ENCODE results near the gene ARRB2.
"Not testable (repeated sequence)": the region's sequence is repeated elsewhere in the genome, so short reads cannot be mapped to it uniquely, and the experiment has no call there.

Gene ARRB2
- 165 to 218 reads per million in 2 donors for total RNA-seq

DNA sequence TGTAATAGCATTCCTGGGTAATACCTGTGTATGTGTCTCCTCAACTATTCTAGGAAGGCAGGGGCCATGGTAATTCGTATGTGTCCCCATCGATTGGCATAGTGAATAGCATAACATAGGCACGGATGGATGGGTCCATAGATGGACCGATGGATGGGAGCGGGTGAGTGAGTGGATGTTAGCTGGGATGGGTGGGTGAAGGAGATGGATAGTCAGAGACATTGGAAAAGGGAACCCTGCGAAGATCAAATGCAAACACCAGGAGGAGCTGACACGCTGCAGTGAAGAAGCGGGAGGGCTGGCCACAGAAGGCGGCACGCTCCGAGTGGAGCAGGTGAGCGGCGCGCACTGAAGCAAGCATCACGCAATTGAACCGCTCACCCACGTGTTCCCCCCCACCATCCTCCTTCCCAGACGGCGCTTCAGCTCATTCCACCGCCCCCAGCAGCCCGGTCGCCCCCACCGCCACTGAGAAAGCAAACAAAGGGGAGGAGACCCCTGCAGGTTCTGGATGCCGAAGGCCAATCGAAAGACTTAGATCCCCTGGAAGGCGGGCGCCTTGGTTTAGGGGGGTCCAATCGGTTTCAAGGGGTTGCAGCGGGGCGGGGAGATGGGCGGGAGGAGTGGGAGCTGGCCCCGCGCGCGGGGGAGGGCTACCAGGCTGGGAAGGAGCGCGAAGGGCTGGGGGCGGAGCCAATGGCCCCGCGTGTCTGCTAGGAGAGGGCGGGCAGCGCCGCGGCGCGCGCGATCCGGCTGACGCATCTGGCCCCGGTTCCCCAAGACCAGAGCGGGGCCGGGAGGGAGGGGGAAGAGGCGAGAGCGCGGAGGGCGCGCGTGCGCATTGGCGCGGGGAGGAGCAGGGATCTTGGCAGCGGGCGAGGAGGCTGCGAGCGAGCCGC is at the start of gene ARRB2:
ARRB2 (plus strand) TSS at position 839 of the 899 bp plus-strand sequence. CDS start 90 bp downstream, outside the sequence.
- DNase-seq = peak; percentile 100

DNA sequence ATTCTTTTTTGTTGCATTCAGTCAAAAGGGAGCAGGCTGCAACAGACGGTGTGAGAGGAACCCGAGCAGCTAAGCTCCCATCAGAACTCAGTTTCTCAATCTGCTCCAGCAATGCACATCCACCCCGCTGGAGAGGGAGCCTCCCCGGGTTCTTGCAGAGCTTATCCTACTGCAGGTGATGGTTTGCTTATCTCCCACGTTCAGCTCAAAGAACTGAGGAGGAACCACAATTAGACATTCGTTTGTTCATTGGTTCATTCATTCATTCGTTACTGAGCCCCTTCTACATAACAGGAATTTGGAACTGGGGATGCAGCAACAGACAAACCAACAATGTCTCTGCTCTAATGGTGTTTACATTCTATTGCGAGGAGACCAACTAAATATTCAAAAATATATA is 46.7 kb upstream of the ARRB2 start:
- no peak for DNase-seq

DNA sequence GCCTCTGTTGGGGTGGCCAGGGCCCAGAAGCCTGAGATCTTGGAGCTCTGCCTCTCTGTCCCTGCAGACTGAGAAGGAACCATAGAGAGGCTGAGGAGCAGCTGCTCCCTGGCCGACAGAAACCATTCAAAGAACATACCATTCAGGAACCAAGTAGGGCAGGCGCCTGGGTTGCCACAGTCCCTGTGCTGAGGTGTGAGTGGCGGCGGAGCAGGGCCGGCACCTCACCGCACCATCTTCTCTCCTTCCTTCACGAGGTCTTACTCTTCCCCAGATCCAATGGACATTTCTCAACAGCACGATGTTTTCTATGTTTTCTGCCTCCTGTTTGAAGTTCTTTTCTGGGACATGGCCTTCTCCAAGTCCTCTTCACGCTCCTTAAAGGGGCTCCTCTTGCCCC is 46.2 kb upstream of the ARRB2 start:
- DNase-seq = no peak

DNA sequence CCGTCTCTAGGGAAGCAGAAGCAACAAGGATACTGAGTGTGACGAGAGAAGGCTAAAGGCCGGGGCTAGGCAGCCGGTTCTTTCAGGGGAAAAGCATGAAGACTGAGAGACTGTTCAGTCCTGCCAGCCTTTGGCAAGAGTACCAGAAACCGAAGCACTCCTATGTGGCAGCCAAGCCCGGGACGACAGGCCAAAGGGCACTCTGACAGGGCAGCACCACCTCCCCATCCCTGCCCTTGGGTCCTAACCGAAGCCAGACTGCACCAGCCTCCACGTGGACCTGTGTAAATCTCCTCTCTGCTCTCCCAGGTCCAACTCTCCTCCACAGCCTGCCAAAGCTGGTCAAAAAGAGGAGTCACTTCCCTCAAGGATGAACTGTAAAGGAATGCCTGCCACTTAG is 45.4 kb upstream of the ARRB2 start:
- no peak for DNase-seq

DNA sequence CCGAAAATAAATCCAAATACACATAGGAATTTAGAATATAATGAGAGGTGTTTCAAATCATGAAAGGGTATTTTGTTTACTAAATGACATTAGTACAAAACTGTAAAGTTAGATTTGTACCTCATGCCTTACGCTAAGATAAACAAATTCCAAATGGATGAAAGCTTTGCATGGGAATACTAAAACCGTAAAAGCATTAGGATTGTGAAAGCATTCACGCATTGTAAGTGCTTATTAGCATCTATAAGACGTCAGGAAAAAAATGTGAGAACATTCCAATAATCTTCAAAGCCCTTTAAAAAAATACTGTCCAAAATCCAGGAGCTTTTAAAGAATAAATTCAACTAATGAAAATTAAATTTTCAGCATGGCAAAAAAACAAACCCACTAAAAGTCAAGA is 44.1 kb upstream of the ARRB2 start:
- no peak for DNase-seq

DNA sequence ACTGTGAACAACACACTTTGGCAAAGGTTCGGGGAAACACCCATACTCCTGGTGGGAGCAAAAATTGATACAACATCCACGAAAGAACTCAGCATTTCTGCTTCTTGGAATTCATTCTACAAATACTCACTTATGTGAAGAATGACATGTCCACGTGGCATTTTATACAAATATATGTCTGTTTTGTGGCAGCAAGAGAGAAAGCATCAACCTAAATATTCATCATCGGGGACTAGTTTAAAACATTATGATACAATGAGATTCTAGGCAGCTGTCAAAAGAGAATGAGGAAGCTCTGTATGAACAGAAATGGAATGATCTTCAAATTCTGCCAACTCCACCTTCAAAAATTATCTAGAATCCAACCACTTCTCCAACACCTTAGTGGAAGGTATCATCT is 43.3 kb upstream of the ARRB2 start:
- DNase-seq = no peak

DNA sequence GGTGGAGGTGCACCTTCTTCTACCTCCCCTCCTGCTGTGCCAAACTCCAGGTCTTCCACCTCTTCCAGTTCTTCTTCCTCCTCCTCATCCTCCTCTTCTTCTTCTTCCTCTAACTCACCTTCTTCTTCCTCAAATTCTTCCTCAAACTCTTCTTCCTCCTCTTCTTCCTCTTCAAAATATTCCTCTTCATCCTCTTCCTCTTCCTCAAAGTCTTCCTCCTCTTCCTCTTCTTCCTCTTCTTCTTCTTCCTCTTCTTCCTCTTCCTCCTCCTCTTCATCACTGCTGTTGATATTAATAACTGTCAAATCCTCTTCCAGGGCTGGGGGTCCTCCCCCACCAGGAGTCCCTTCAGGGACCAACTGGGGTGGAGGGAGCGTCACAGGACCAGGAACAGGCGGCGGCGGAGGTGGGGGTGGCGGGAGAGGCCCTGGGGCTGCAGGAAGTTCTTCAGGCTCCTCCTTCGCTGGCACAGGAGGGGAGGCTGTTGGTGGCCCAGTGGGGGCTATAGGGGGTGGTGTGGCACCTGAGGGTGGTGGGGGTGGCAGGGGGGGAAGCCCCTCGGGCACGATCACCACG is 38.3 kb upstream of the ARRB2 start:
- DNase-seq = no peak

DNA sequence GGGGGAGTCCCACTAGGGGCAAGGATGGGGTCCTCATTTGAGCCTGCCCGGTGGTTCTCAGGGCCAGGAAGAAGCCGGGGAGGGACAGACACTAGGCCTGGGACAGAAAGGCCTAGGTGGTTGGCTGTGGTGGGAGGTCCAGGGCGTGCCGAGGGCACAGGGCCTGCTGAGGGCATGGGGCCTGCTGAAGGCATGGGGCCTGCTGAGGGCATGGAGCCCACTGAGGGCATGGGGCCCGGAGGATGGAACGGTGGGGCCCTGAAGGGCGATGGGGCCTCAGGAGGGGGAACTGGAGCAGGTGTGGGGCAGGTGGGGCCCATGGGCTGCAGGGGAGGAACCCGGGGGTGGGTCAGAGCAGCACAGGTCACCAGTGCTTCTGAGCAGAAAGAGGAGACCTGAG is 37.7 kb upstream of the ARRB2 start:
- no peak for DNase-seq

DNA sequence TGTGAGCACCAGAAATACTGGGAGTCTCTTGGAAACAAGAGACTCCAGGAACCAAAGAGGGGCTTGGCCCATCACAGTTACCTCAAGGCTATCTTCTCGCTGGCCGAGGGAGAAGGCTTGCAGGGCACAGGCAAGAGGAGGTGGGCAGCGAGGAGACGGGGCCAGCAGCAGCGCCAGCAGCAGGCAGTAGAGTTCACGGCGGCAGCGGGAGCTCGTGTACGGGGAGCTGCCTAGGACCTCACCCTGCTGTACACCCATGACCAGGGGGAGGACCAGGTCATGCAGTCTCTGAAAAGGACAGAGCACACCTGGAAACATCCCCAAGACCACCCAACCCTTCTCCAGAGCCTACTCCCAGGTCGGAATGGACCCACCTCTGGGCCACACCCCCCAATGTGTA is 37.3 kb upstream of the ARRB2 start:
- no peak for DNase-seq

DNA sequence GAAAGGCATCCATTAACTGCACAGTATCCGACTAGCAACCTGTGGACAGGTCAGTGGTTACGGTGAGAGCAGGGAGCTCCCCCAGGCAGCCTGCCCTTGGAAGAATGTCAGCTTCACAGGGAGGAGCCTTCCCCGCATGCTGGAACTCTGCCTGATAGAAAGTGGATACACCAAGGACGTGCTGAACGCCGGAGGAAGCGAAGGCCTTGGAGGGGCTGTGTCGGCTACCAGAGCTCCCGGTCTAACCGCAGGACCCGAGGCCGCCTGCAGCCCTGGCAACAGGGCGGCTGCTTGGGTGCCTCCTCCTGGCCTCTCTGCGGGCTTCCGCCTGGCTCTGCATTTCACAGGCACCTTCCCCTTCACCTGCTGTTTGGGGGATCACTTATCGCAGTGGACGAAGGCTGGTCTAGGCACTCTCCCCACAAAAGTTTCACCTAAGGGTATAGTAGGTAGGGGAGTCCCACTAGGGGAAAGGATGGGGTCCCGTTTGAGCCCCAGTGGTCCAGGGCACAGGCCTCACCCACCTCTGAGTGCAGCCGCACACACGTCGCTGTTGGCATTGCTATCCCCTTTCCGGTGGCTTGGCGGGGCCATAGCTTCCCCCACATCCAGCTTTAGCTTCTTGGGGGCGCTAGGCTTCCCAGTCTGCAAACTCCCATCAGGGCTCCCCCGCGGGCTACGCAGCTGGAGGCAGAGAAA is 36.3 kb upstream of the ARRB2 start:
- no peak for DNase-seq

DNA sequence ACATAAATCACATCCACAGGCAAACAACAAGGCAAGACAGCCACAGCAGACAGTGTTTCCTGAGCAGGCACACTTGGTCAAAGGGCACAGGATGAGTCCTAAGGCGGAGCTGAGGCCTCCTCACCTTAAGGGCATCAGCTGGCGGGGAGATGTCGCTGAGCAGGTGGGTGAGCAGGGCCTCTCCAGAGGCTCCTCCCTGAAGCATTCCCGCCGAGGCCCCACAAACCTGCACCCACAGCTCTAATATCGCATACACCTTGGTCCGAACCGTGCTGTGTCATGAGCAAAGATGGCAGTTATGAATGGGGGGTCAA is 35.8 kb upstream of the ARRB2 start:
- no peak for DNase-seq

DNA sequence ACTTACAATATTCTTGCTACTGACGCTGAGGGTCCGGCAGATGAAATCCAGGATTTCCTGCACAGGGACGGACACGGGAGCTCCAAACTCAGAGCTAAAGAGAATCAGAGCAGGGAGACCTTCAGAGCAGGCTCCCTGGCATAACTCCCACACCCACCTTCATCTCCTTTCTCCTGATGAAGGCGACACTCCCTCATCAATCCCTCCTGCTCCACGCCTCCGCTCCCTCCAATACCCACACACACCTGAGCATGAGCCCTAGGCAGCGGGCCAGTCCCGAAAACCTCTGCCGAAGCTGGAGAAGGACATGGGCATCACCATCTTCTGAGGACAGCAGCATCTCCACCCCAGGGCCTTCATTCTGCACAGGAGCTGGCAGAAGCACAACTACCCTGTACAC is 34.6 kb upstream of the ARRB2 start:
- no peak for DNase-seq

DNA sequence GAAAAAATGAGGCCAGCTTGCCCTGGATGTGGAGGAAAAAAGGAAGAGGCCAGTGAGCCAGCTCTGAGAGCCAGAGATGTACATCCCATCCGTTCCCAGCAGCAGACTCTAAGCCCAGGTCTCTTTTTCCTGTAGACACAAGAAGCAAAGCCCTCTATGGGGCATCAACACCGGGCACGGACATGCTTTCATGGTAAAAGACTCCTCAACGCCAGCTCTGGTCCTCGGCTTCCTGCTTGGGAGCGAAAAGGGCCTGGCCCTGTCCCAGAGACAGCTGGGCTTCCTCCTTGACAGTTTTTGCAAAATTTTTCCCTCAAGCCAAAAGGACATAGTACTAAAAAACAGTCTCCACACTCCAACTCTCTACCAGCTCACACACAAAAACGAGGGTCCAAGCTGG is 33.6 kb upstream of the ARRB2 start:
- DNase-seq = no peak

DNA sequence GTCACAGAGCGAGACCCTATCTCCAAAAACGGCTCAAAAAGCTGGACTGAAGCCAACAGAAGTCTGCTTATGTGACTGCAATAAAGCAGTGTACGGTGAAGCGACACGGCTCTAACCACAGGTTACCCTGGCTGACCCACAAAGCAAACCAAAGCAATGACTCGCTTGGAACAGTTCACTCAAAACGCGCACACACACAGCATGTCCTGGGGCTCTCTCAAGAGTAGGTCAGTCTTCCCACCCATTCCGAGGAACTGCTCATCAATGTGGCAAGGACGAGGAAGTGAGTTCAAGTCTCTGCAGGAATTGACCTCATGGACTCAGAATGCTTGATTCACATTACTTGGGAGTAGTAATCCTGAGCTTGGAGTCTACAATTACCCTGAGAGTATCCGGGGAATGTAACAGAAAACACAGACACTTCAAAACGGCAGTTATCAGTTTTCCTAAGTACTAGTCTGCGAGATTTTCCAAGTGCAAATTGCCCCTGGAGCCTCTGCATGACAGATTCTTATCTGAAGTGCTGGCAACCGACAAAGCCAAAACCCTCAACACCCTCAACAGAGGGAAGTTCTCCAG is 31.9 kb upstream of the ARRB2 start:
- no peak for DNase-seq

DNA sequence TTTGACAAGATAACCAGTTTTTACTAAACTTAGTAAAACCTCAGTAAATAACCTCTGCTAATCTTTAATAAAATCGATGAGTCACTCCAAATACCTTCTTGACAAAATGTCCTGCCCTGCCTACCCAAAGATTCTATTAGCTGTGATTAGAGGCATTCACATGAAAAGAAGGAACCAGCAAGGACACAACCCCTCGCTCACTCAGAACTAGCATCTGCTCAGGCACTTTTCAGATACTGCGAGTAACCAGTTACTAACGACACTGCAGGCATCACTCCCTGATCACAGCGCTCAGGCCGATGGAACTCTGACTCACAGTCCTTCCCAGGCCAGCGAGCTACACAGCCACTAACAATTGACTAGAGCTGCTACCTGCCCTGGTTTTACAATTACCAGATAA is 30.8 kb upstream of the ARRB2 start:
- no peak for DNase-seq

DNA sequence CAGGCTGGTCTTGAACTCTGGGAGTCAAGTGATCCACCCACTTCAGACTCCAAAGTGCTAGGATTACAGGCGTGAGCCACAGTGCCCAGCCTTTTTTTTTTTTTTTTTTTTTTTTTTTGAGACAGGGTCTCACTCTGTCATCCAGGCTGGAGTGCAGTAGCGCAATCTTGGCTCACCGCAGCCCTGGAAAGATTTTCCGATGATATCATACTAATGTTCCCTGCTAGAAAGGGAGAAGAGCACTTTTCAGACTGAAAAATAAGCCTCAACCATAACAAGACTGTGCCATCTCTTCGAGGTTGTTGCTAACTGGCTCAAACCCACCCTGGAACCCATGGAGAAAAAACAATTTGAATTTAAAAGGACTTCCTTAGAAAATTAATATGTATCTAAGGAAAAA is 26.7 kb upstream of the ARRB2 start:
- not testable (repeated sequence) for DNase-seq

DNA sequence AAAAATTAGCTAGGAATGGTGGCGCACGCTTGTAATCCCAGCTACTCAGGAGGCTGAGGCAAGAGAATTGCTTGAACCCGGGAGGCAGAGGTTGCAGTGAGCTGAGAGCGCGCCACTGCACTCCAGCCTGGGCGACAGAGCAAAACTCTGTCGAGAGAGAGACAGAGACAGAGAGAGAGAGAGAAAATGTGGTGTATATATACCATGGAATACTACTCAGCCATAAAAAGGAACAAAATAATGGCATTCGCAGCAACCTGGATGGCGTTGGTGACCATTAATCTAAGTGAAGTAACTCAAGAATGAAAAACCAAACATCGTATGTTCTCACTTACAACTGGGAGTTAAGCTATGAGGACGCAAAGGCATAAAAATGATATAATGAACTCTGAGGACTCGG is 20.6 kb upstream of the ARRB2 start:
- not testable (repeated sequence) for DNase-seq

DNA sequence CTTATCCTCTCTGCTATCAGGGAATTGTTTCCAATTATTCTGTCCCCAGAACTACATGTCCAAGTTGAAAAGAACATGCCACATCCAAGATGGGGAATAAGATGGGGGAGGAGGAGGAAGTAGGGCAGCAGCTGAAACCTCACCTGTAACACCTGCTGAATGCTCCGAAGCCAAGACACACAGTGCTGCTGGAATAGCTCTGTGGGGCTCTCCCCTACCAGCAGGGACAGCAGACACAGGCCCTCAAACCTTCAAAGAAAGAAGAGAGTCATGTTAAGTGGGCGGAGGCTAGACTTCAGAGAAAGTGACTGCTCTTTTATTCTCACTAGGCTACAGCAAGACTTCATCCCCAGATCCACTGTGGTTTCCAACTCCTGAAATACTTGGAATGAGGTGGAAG is 19.7 kb upstream of the ARRB2 start:
- DNase-seq = no peak

DNA sequence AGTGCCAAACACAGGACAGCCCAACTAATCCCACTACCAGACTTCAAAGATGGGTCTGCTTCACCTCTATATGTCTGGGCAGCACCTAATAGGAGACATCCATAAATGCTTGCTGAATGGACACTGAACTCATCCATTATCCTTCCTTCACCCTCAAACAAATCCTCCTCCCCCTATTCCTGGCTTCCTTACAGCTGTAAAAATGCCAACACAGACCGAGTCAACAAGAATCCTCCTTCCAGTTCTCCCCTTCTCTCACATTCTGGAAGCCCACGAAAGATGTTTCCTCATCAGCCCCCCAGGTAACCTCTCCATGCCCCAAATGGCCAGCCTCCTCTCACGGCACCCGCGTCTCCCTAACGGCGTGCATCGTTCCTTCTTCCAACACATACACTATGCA is 18.7 kb upstream of the ARRB2 start:
- no peak for DNase-seq

DNA sequence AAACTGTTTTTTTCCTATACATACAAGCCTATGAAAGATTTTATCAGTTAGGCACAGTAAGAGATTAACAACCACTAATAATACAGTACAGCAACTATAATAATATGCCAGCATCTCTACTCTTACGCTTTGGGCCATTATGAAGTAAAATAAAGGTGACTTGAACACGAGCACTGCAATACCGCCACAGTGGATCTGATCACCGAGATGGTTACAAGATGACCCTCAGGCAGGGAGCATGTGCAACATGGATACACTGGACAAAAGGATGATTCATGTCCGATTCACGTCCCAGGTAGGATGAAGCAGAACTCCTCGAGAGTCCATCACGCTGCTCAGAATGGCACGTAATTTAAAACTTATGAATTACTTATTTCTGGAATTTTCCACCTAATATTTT is 17.0 kb upstream of the ARRB2 start:
- DNase-seq = no peak

DNA sequence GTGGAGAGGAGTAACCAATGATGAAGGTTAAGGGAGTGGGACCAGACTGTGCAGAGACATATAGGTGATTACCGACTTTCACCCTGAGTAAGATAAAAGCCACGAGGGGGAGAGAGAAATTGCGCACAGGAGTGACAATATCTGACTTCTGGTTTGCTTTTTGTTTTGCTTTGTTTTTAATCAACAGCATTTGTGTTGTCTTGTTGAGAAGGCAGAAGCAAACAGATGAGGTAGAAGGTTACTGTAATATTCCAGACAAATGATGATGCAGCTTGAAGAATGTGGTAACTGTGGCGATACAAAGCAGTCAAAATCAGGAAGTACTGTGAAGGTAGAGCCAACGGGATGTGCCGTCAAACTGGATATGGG is 14.0 kb upstream of the ARRB2 start:
- no peak for DNase-seq

DNA sequence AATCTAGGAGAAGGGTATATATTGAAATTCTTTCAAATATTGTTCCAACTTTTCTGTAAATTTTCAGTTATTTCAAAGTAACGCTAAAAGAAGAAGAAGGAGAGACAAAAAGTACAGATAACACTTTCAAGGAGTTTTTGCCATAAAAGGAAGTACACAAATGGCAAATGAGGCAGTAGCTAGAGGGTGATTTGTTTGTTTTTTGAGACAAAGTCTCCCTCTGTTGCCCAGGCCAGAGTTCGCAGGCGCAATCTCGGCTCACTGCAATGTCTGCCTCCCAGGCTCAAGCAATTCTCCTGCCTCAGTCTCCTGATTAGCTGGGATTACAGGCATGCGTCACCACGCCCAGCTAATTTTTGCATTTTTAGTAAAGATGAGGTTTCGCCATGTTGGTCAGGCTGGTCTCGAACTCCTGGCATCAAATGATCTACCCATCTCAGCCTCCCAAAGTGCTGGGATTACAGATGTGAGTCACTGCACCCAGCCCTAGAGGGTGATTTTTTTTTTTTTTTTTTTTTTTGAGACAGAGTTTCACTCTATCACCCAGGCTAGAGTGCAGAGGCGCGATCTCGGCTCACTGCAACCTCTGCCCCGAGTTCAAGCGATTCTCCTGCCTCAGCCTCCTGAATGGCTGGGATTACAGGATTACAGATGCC is 10.9 kb upstream of the ARRB2 start:
- DNase-seq = not testable (repeated sequence)

DNA sequence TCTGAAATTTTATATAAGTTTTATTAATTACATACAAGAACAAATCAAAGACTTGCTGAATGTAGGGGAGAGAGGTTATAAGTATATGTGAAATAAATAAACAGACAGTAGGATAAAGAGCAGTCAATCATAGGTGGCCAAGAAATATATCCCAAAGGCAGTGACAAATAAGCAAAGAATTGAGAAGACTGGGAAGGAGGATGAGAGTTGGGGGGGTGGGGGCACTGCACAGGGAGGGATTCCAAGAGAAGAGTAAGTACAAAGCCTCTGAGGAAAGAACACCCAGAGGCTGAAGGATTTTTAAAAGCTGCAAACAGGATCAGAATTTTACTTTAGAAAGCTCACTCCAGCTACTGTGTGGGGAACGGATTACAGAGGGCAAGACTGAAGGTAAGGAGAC is 9.3 kb upstream of the ARRB2 start:
- DNase-seq = no peak
